Fibroblast of mammary gland (primary cell): ENCODE results near the gene ANKRD13C.
"Not testable (repeated sequence)": the region's sequence is repeated elsewhere in the genome, so short reads cannot be mapped to it uniquely, and the experiment has no call there.

Experiments
- DNase-seq: peaks from one replicate; pipeline ENCODE4 v3.0.0-alpha.2; 2010; ENCODE audit warnings: low read depth
- H3K4me3 ChIP-seq: 2 replicates; pipeline ENCODE4 v1.5.1; 2011; ENCODE audit warnings: low read depth, mild to moderate bottlenecking, low read length, moderate library complexity; ENCODE audit not compliant: control insufficient read depth
- CTCF ChIP-seq: conservative IDR thresholded peaks from 2 replicates; pipeline ENCODE4 v1.5.1; 2011; ENCODE audit warnings: low read depth, low read length, inconsistent platforms; ENCODE audit not compliant: control insufficient read depth, insufficient read depth

ANKRD13C gene

DNA sequence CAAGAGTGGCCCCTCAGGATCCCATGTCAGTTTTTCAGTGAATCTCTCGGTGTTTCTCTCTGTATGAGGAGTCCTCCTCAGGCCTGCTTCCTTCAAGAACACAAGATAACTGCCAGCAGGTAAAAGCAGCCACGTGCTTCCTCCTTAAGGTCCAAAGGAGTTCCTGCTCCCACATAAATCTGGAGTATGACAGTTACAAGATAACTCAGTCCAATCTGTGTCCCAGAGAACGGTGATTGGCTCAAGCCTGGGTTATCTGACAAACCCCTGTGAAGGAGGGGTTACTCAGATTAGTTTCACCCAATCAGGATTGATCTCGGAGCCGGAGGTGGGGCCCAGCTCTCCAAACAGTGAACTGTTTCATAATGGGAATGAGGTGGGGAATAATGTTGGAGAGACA is 5.8 kb upstream of the ANKRD13C start:
- no peak for DNase-seq
- no peak overlapping the region for H3K4me3 ChIP-seq
- TF ChIP-seq CTCF: no peak

GRCh38 chr1:70358921-70359564 is 4.5 kb upstream of the ANKRD13C start:
- no peak for TF ChIP-seq CTCF
- no peak overlapping the region for H3K4me3 ChIP-seq
- DNase-seq: peak; percentile 41

DNA sequence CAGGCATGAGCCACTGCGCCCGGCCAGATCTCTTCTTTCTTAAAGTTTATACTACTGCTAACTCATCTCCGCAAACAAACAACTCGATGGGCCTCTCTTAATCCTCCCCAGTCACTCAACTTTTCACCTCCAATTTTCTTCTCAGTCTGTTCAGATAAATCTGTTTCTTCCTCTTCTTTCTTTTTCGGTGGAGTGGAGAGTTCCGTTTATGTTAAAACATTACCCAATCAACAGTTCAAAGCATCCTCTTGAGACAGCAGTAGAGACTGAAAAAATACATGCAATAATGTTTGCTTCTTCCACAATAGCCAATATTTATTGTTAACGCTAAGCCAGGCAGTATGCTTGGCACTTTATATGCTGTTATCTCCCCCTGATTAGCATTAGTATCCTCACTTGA is 1.4 kb upstream of the ANKRD13C start:
- H3K4me3 ChIP-seq: no peak overlapping the region
- DNase-seq: no peak
- no peak for TF ChIP-seq CTCF

- H3K4me3 ChIP-seq: peak overlapping the region; percentile 94
- DNase-seq: no peak
- no peak for TF ChIP-seq CTCF
These were observed 537 bp upstream of the ANKRD13C start for GRCh38 chr1:70355111-70355407.

DNA sequence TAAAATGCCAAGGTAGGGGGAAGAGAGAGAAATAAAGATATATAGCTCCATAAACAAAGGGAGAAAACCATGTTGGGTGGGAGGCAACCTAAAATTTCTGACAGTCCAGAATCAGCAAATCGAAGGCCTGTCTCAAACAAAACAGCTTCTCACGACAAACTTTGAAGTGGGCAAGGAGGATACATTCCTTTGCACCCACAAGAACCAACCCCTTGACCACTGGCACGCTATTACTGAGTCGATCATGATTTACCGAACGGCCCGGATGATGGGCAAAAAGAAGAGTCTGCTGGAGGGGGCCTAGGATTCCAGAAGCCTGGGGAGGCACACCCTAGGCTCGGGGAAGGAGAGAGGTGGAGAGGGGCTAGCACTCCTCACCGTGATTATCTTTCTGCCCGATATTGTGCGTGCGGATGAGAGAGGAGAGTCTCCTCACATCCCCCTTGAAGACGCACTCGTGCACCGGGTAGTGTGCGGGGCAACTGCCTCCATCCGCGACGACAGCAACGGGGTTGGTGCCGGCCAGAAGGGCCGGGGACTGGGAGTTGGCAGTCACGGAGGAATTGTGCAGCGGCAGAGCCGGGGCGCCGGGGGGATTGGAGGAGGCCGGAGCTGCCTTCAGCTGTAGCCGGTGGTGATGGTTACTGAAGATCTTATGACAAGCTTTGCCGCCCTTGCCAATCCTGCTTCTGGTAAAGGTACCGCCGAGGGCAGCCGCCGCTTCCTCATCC is 756 bp downstream of the ANKRD13C start:
- peak; percentile 66 for DNase-seq
- H3K4me3 ChIP-seq: peak overlapping the region; percentile 94
- no peak for TF ChIP-seq CTCF

DNA sequence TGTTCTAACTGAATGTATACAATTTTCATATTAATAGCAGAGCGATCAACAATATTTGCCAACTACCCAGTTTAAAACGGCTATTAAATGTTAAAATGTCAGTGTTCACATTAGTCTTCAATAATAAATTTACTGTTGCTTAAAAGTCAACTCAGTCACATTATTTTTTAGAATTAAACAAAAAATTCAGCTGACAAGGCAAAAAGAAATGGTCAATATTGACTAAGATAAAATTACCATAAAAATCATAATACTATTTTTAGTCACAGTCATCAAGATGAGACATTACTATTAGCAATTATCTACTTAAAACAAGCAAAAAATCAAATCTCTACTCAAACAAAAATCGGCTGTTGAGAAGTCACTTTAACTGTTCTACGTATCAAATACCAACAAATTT is 1.5 kb downstream of the ANKRD13C start:
- no peak for TF ChIP-seq CTCF
- DNase-seq: no peak
- peak overlapping the region; percentile 94 for H3K4me3 ChIP-seq

- not testable (repeated sequence) for H3K4me3 ChIP-seq, DNase-seq
These were observed 4.7 kb downstream of the ANKRD13C start for GRCh38 chr1:70349799-70350198.
